Measurements from ENCODE around the gene GAL3ST3.

Gene GAL3ST3

GRCh38 chr11:66008095-66008467 lies 40.9 kb downstream of the GAL3ST3 start:
- no peak overlapping the region for H3K4me3 ChIP-seq (ENCODE audit: low read length)
- TF ChIP-seq, protein P1, sequence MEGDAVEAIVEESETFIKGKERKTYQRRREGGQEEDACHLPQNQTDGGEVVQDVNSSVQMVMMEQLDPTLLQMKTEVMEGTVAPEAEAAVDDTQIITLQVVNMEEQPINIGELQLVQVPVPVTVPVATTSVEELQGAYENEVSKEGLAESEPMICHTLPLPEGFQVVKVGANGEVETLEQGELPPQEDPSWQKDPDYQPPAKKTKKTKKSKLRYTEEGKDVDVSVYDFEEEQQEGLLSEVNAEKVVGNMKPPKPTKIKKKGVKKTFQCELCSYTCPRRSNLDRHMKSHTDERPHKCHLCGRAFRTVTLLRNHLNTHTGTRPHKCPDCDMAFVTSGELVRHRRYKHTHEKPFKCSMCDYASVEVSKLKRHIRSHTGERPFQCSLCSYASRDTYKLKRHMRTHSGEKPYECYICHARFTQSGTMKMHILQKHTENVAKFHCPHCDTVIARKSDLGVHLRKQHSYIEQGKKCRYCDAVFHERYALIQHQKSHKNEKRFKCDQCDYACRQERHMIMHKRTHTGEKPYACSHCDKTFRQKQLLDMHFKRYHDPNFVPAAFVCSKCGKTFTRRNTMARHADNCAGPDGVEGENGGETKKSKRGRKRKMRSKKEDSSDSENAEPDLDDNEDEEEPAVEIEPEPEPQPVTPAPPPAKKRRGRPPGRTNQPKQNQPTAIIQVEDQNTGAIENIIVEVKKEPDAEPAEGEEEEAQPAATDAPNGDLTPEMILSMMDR (IDR thresholded peaks at IDR 0.05; ENCODE audit: insufficient read depth, low read depth, low read length, missing control alignments): peak; percentile 5

DNA sequence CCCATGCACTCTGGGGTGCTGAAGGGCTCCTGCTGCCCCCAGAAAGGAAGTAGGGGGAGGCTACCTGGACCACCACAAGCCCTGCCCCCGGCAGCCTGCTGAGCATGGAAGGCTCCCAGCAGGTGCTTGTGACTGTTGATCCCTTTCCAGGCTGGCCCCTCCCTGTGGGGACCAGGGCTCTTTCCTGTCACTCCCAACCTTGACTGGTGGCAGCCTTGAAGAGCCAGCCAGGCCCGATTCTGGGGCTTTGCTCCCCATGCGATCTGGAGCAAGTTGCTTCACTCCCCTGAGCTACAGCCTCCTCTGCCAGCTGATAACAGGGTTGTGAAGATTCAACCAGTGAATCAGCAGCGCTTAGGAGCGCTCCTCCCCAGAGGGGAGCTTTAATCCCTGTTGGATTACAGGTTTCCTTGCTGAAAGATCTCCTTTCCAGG lies 41.7 kb downstream of the GAL3ST3 start:
- TF ChIP-seq, protein P1 (IDR thresholded peaks at IDR 0.05; ENCODE audit: insufficient read depth, low read depth, low read length, missing control alignments): no peak
- DNase-seq (ENCODE audit: low read depth): no peak
- no peak overlapping the region for H3K4me3 ChIP-seq (ENCODE audit: low read length)

More at GRCh38 chr11:66008095-66008467, 40.9 kb downstream of the GAL3ST3 start:
- DNase-seq (ENCODE audit: low read depth): no peak

- TF ChIP-seq, protein P1 (IDR thresholded peaks at IDR 0.05; ENCODE audit: insufficient read depth, low read depth, low read length, missing control alignments): no peak
- no peak for DNase-seq (ENCODE audit: low read depth)
- no peak overlapping the region for H3K4me3 ChIP-seq (ENCODE audit: low read length)
Observed at GRCh38 chr11:66006891-66007176, 42.1 kb downstream of the GAL3ST3 start.

GRCh38 chr11:66006134-66006890 lies 42.6 kb downstream of the GAL3ST3 start:
- TF ChIP-seq, protein P1 (IDR thresholded peaks at IDR 0.05; ENCODE audit: insufficient read depth, low read depth, low read length, missing control alignments): no peak
- no peak for DNase-seq (ENCODE audit: low read depth)
- no peak overlapping the region for H3K4me3 ChIP-seq (ENCODE audit: low read length)

- no peak overlapping the region for H3K4me3 ChIP-seq (ENCODE audit: low read length)
- TF ChIP-seq, protein P1 (IDR thresholded peaks at IDR 0.05; ENCODE audit: insufficient read depth, low read depth, low read length, missing control alignments): no peak
- no peak for DNase-seq (ENCODE audit: low read depth)
Observed at GRCh38 chr11:66004186-66004585, 44.8 kb downstream of the GAL3ST3 start.

- H3K4me3 ChIP-seq (ENCODE audit: low read length): peak overlapping the region; percentile 94
- no peak for DNase-seq (ENCODE audit: low read depth)
- TF ChIP-seq, protein P1 (IDR thresholded peaks at IDR 0.05; ENCODE audit: insufficient read depth, low read depth, low read length, missing control alignments): no peak
Observed at GRCh38 chr11:66003291-66003690, 45.7 kb downstream of the GAL3ST3 start.

DNA sequence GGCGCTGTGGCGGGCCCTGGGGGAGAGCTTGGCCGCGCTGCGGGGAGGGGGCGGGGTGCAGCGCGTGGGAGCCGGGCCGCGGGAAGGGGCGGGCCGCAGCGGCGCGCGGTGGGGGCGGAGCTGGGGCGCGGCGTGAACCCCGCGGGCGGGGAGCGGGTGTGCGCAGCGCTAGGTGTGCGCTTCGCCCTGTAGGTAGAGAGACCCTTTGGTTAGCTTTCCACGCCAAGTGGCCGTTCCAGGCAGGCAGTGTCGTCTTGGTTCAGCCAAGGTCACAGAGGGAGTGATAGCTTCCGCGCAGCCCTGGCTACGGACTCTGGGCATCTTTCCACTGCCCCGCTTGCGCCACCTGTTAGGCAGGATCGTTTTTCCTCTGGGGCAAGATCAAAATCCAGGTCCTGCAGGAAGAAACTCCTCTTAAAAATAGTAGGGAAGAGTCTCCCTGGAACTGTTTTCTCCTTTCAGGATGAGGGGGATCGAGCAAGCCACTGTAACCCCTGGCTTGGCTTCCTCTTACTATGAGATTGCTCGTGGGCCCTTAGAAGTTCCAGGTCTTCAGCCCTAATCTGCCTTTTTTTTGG lies 46.2 kb downstream of the GAL3ST3 start:
- peak overlapping the region; percentile 94 for H3K4me3 ChIP-seq (ENCODE audit: low read length)
- TF ChIP-seq, protein P1 (IDR thresholded peaks at IDR 0.05; ENCODE audit: insufficient read depth, low read depth, low read length, missing control alignments): peak; percentile 29
- DNase-seq (ENCODE audit: low read depth): peak; percentile 39
